GM12891 (cell line): Measurements from ENCODE around the gene HADH.
"Not testable (repeated sequence)": the region's sequence is repeated elsewhere in the genome, so short reads cannot be mapped to it uniquely, and the experiment has no call there.

Source experiments
- DNase-seq: peaks from one replicate; pipeline ENCODE4 v3.0.0; 2011; ENCODE audit warnings: low spot score; ENCODE audit not compliant: insufficient read length
- FAIRE-seq: peaks from 2 replicates; lab custom pipeline; 2011; peaks lifted over from hg19 to GRCh38; lab: Jason Lieb, UNC
- PAX5 ChIP-seq: IDR thresholded peaks from 2 replicates; pipeline ENCODE4 v1.6.1; 2011; ENCODE audit warnings: low read length, moderate library complexity, mild to moderate bottlenecking; ENCODE audit not compliant: insufficient read depth, severe bottlenecking
- POLR2A ChIP-seq: IDR thresholded peaks from 2 replicates; pipeline ENCODE4 v1.6.1; 2011; ENCODE audit warnings: low read depth, low read length, control low read depth
- POLR2AphosphoS5 ChIP-seq: IDR thresholded peaks from 2 replicates; pipeline ENCODE4 v1.6.1; 2011; ENCODE audit warnings: low read depth, low read length, control low read depth
- POU2F2 ChIP-seq: IDR thresholded peaks from 2 replicates; pipeline ENCODE4 v1.6.1; 2011; ENCODE audit warnings: low read depth, mild to moderate bottlenecking, control low read depth, low read length, moderate library complexity
- SPI1 ChIP-seq: IDR thresholded peaks from 2 replicates; pipeline ENCODE4 v1.6.1; 2011; ENCODE audit warnings: low read depth, low read length, control low read depth
- TAF1 ChIP-seq: IDR thresholded peaks from 2 replicates; pipeline ENCODE4 v1.6.1; 2011; ENCODE audit warnings: low read depth, low read length, control low read depth

The HADH gene

DNA sequence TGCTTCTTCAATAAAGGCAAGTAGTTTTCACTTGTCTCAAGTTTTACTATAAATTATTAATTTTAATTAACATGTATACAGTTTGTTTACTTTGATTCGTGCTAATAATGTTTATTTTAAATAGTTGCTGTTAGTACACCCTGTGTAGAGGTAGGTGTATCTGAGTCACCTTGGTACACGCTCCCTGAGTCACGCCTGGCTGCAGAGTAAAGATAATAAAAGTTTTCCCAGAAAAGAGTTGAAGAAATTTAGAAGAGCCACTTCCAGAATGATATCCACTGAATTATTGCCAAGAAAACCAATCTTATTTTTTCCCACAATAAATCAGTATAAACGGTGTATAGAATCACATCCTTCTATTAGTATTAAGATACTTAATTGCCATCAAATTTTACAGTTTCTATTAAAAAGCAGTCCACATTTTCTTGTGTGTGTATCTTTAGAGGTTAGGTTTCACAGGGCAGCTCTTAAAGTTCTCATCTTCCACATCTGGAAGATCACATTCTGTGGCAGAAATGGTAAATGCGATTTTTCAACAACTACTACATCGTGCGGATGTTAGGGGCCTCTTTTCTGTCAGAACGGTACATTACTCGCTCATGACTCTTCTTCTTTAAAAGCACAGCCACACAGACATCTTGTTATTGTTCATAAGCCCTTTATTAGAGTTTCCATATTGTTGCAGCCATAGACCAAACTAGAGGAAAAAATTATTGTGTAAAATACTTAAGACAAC lies 55.4 kb downstream of the HADH start:
- FAIRE-seq (no peak), DNase-seq (no peak)

DNA sequence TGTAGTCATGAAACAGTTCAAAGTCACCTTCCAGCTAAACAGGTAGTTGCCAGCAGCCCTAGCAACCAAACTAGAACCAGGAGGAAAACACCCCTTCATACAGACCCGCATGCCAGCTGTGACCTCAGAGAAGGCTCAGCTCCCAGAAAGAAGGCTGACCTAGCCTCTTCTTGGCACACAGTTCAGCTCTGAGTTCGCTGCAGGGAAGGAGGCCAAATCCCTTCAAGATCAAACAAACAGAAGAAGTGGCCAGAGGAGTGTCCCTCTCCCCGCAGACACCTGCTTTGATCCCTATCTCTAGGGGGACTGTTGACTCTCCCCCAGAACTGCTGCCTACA lies 56.0 kb downstream of the HADH start:
- no peak for TF ChIP-seq TAF1
- no peak for TF ChIP-seq SPI1
- no peak for TF ChIP-seq POLR2AphosphoS5
- TF ChIP-seq POLR2A = no peak
- no peak for TF ChIP-seq PAX5
- no peak for TF ChIP-seq POU2F2
- FAIRE-seq (no peak), DNase-seq (no peak)

More for the DNA sequence above, 55.4 kb downstream of the HADH start:
- no peak for TF ChIP-seq POLR2AphosphoS5
- TF ChIP-seq SPI1 = no peak
- TF ChIP-seq TAF1 = no peak
- no peak for TF ChIP-seq PAX5
- TF ChIP-seq POLR2A = no peak

DNA sequence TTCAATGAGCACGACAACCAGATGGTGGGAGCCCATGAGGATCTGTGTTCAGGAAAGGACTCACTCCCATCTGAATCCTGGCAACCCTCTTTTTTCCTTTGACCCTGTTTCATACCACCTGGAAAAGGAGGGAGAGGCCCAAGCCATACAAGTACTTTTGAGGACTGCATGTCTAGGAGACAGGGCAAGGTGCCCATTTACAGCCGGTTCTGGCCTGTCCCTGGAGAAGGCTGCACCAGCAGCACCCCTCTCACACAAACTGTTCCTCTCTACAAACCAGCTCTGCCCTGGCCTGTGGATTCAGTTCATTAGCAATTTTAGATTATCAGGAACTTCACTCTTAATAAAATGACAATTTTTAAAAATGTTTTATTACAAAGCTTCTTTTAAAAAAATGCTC lies 57.5 kb downstream of the HADH start:
- no peak for TF ChIP-seq POLR2A
- no peak for TF ChIP-seq POLR2AphosphoS5
- TF ChIP-seq PAX5 = no peak
- TF ChIP-seq TAF1 = no peak
- TF ChIP-seq POU2F2 = no peak
- FAIRE-seq (no peak), DNase-seq (no peak)

DNA sequence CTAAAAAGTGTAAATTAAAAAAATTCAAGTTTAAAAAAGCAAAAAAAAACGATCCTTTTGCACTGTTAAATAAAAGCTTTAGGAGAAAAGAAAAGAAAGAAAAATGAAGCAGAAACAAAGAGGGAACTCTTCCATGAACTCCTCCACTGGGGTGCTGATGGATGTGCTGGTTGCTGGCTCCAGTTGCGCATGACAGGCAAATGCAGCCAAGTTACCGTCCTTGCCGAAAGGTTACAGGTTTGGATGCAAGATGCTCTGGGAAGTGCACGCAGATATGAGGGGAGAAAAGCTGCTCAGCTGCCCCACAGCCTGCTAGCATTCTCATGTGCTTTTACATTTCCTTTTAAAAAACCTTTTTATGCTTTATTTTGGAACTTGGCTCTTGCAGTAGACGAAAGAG lies 58.5 kb downstream of the HADH start:
- TF ChIP-seq POLR2AphosphoS5 = no peak
- TF ChIP-seq POU2F2 = no peak
- TF ChIP-seq TAF1 = no peak
- TF ChIP-seq PAX5 = no peak
- no peak for TF ChIP-seq POLR2A
- TF ChIP-seq SPI1 = no peak
- DNase-seq (no peak), FAIRE-seq (no peak)

DNA sequence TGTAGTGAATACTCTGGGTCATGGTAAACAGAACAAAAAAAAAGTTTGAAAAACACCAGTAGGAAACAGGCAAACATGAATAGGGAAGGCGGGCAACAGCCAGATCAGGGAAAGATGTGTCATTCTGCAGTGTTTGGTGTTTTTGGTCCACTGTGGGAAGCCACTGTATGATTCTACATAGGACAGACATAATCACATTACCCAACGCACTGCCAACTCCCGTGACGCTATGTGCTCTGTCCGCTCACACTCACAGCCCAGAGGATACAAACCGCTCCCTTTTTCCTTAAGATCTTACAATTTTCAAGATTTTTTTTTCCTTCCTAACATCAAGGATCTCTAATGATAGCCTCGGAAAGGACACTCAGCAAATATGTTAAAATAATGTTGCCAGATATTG lies 59.3 kb downstream of the HADH start:
- FAIRE-seq = no peak
- no peak for DNase-seq

DNA sequence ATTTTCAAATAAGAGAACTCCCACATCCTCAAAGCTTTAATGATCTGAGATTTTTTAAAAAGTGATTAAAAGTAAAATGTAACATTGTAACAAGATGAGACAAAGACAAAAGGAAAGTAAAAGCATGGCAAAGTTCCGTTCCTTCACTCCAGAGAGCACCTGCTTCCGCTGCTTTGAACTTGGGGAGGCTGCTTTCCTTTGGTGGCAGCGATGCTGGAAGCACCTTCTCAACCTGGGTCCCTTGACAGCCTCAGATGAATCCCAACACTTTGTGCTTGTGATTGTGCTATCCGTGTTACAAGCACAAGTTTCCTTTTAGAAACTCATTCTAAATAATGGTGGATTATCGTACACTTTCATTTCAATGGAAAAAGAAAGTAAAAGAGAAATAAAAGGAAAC lies 59.7 kb downstream of the HADH start:
- DNase-seq = no peak
- FAIRE-seq = no peak
- TF ChIP-seq POLR2A = no peak
- TF ChIP-seq TAF1 = no peak
- TF ChIP-seq PAX5 = no peak
- no peak for TF ChIP-seq POLR2AphosphoS5
- no peak for TF ChIP-seq SPI1
- TF ChIP-seq POU2F2 = no peak

More for the DNA sequence above, 59.3 kb downstream of the HADH start:
- TF ChIP-seq PAX5 = no peak
- no peak for TF ChIP-seq TAF1
- TF ChIP-seq POLR2AphosphoS5 = no peak

DNA sequence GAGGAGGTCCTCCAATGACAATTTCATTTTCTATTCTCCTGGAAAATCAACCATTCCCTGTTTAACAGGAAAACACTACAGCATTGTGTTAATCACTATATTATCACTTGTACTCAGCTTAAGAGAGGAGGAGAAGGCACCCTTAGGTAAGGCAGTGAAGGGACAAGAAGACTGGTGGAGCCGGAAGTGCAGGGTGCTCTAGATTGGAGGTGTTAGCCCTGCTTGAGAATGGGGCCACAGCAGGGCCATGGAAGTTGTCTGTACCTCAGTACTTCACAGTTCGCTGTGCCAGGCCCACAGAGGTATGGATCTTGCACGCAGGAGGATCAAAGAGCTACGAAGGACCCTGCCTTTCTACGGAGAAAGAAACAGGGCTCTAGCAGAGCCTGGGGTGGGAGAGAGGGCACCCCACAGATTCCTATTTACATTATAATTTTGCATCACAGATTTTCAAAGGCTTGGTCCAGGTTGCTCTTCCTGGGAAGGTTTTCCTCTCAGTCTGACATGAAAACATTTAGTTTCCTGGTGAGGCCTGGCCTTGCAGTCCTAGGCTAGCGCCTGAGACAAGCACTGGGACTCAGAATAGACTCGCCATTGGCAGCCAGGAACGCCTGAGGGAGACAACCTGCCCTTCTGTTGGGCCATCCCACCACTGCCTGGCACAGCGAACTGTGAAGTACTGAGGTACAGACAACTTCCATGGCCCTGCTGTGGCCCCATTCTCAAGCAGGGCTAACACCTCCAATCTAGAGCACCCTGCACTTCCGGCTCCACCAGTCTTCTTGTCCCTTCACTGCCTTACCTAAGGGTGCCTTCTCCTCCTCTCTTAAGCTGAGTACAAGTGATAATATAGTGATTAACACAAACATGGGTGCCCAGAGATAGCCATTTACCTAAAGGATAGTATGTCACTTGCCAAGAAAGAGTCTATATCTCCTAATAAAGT lies 60.8 kb downstream of the HADH start:
- FAIRE-seq = peak; percentile 84
- DNase-seq = not testable (repeated sequence)

DNA sequence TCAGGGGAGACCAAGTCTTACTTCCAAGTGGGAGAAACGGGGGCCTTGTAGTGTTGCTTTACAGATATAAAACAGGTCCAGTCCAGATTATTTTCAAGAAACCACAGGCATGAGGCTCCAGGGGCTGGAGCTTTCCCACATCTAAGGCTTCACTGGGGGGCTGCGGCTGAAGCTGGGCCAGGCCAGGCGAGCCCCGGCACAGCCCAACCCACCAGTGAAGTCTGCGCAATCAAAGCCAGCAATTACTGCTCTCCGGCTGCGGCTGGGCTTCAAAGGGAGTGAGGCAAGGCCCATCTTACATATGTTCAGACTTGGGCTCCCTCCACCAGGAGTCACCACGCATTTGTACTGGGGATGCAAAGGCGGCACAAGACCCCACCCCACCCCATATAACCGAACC lies 61.7 kb downstream of the HADH start:
- no peak for TF ChIP-seq POU2F2
- no peak for TF ChIP-seq PAX5
- TF ChIP-seq TAF1 = no peak
- no peak for TF ChIP-seq POLR2AphosphoS5
- TF ChIP-seq SPI1 = no peak
- TF ChIP-seq POLR2A = no peak
- DNase-seq (no peak), FAIRE-seq (no peak)

DNA sequence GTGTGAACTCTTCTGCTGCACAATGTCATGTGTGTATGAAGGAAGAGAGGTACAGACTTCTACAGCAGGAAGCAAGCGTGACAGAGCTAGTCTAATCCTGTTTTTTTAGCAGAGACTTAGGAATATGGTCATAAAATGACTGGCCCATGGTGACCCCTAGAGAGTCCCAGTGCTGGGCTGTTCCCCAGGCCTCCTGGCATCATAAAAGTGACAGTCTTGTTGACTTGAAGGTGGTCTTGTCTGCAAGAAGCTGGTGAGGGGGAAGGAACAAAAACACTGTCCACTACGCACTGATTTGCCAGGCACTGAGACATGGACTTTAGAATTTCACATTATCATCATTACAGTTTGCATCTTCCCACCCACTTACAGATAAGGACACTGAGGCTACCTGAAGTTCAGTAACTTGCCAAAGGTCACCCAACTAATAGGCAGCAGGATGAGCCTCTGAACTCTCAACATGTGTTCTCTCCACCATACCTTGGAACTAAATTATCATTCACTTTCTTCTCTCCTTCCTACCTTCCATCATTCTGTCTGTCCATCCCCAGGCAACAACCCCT lies 63.0 kb downstream of the HADH start:
- FAIRE-seq (no peak), DNase-seq (no peak)
- no peak for TF ChIP-seq POLR2A
- TF ChIP-seq POLR2AphosphoS5 = no peak
- no peak for TF ChIP-seq TAF1
- TF ChIP-seq PAX5 = no peak
- no peak for TF ChIP-seq POU2F2
- no peak for TF ChIP-seq SPI1
